K562 (cell line): ENCODE measurements around the gene ACADVL. TPM values are rescaled to one million over a fixed set of nuclear protein-coding genes. Genes with fewer than 3 reads are reported as not detected.

ENCODE experiments used
- ETV5 ChIP-seq: sonication (generic); formaldehyde crosslinking; IDR thresholded peaks from 2 replicates; pipeline ENCODE4 v1.4.0; 2020; ENCODE audit warnings: low read depth, mild to moderate bottlenecking, missing genetic modification reagents
- GTF2A2 ChIP-seq: IDR thresholded peaks from 2 replicates; pipeline ENCODE4 v1.6.1; 2016; ENCODE audit warnings: mild to moderate bottlenecking, missing genetic modification characterization, missing compliant biosample characterization
- MAFG ChIP-seq: fragments of 450-650 bp; conservative IDR thresholded peaks from 2 replicates; pipeline ENCODE4 v1.6.1; 2016; ENCODE audit warnings: missing genetic modification characterization, missing compliant biosample characterization
- NCOA2 ChIP-seq, 2 experiments: fragments of 450-650 bp; IDR thresholded peaks; 2 replicates each; pipeline ENCODE4 v1.6.1; 2018; ENCODE audit warnings: mild to moderate bottlenecking in 2 of 2, moderate library complexity in 1 of 2; ENCODE audit not compliant: partially characterized antibody in 2 of 2
- PATZ1 ChIP-seq: fragments of 250-450 bp; sonication (Bioruptor Pico); IDR thresholded peaks from 2 replicates; pipeline ENCODE4 v1.5.0; 2020; ENCODE audit warnings: mild to moderate bottlenecking, borderline replicate concordance
- RB1 ChIP-seq: fragments of 450-650 bp; IDR thresholded peaks from 2 replicates; pipeline ENCODE4 v1.6.1; 2017; ENCODE audit warnings: low read depth, mild to moderate bottlenecking
- TBP ChIP-seq: optimal IDR thresholded peaks from 2 replicates; pipeline ENCODE3; 2011; ENCODE audit warnings: low read depth, low read length, improper control_type of control experiment
- YY1 ChIP-seq, 3 experiments: IDR thresholded peaks; 2 replicates each; pipeline ENCODE4 v1.6.1; 2011; ENCODE audit warnings: low read length in 2 of 3, mild to moderate bottlenecking in 2 of 3, moderate library complexity in 2 of 3, borderline replicate concordance in 1 of 3, control low read depth in 1 of 3, low read depth in 1 of 3; ENCODE audit not compliant: insufficient read depth in 3 of 3, insufficient replicate concordance in 2 of 3, control insufficient read depth in 1 of 3, insufficient read length in 1 of 3; ENCODE audit errors: extremely low read depth in 1 of 3
- polyA plus RNA-seq, 8 experiments: library from polyadenylated mRNA; depleted of rRNA in 4 of 8; stranded (reverse) in 5 of 8; unstranded in 3 of 8; fragments of >200 nt; fragmentation: Nextera tagmentation in 2 of 8; fragmentation: Illumina TruSeq in 1 of 8; extraction: Ambion mirVana in 2 of 8; extraction: Trizol in 1 of 8; gene quantifications; 2 replicates each; pipeline versions ENCODE4 v1.2.1 to v1.2.3, GENCODE V29; 2011 to 2014; ENCODE audit warnings: inconsistent platforms in 1 of 8, missing spikeins in 1 of 8
- total RNA-seq, 7 experiments: library from RNA; depleted of rRNA in 6 of 7; stranded (reverse); fragments of >200 nt in 6 of 7; fragmentation: Illumina TruSeq in 2 of 7; extraction: Trizol in 2 of 7; gene quantifications; 2 replicates each; pipeline versions ENCODE4 v1.2.1 to v1.2.3, GENCODE V29; 2011 to 2021; ENCODE audit warnings: low replicate concordance in 1 of 7
- TF ChIP-seq, protein P1 (sequence below), 3 experiments: IDR thresholded peaks in 2 of 3; conservative IDR thresholded peaks in 1 of 3; 2 replicates each; pipeline ENCODE4 v1.5.1; 2011 to 2012; ENCODE audit warnings: low read length in 3 of 3, mild to moderate bottlenecking in 3 of 3, control low read depth in 2 of 3, improper control_type of control experiment in 1 of 3, inconsistent platforms in 1 of 3, low read depth in 1 of 3, mixed read lengths in 1 of 3, moderate library complexity in 1 of 3; ENCODE audit not compliant: insufficient read depth in 2 of 3

ACADVL gene
- total and polyA plus RNA-seq, 9 of the 15 experiments (the other 6 are each of a cell fraction or from before 2014, with no cell fraction given), result 25.5 to 449 (median 214) TPM

GRCh38 chr17:7213895-7214299 is 5.8 kb upstream of the ACADVL start (continued):
- TF ChIP-seq TBP, result peak; percentile 13
- peak; percentile 47; the same call in 1 of the 2 replicates for TF ChIP-seq ETV5 (CRISPR knock-in tag)
- no peak for TF ChIP-seq NCOA2 (IDR thresholded peaks at IDR 0.05; ENCODE audit: partially characterized antibody in 2 of 2)
- 0 out of 2 replicates have a peak, but pooled peaks have one; percentile 6 for TF ChIP-seq RB1
- no peak for TF ChIP-seq PATZ1 (CRISPR knock-in tag)
- TF ChIP-seq GTF2A2 (tag), result no peak
- TF ChIP-seq YY1 (IDR thresholded peaks at IDR 0.05; ENCODE audit: borderline replicate concordance in 1 of 3, control insufficient read depth in 1 of 3, extremely low read depth in 1 of 3, insufficient read depth in 3 of 3, insufficient read length in 1 of 3, insufficient replicate concordance in 2 of 3, low read depth in 1 of 3, low read length in 2 of 3), result peak in 2 of 3 experiments; percentile 26 to 39
- TF ChIP-seq, protein P1, sequence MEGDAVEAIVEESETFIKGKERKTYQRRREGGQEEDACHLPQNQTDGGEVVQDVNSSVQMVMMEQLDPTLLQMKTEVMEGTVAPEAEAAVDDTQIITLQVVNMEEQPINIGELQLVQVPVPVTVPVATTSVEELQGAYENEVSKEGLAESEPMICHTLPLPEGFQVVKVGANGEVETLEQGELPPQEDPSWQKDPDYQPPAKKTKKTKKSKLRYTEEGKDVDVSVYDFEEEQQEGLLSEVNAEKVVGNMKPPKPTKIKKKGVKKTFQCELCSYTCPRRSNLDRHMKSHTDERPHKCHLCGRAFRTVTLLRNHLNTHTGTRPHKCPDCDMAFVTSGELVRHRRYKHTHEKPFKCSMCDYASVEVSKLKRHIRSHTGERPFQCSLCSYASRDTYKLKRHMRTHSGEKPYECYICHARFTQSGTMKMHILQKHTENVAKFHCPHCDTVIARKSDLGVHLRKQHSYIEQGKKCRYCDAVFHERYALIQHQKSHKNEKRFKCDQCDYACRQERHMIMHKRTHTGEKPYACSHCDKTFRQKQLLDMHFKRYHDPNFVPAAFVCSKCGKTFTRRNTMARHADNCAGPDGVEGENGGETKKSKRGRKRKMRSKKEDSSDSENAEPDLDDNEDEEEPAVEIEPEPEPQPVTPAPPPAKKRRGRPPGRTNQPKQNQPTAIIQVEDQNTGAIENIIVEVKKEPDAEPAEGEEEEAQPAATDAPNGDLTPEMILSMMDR (IDR thresholded peaks at IDR 0.05 in 2 of 3, conservative IDR thresholded peaks at IDR 0.05 in 1 of 3; ENCODE audit: insufficient read depth in 2 of 3, low read depth in 1 of 3, low read length in 3 of 3), result peak; percentile 47 to 60 (median 49); a peak in 5 of 6 replicates
- no peak for TF ChIP-seq MAFG (tag)
